Fibroblast of the aortic adventitia (primary cell): ENCODE results near the gene FXYD4. TPM values are rescaled to one million over a fixed set of nuclear protein-coding genes. Genes with fewer than 3 reads are reported as not detected.

Experiments used
- DNase-seq: peaks from one replicate; pipeline ENCODE4 v3.0.0-alpha.2; 2010; ENCODE audit warnings: low read depth
- H3K4me3 ChIP-seq: 2 replicates; pipeline ENCODE4 v1.5.1; 2011; ENCODE audit warnings: low read depth, mild to moderate bottlenecking, control low read depth, low read length, moderate library complexity
- CTCF ChIP-seq: IDR thresholded peaks from 2 replicates; pipeline ENCODE4 v1.5.1; 2011; ENCODE audit warnings: mild to moderate bottlenecking, low read length, control low read depth, inconsistent platforms; ENCODE audit not compliant: insufficient read depth
- total RNA-seq: library from RNA; depleted of rRNA; stranded (reverse); fragments of >200 nt; gene quantifications from 2 replicates; pipeline ENCODE4 v1.2.3, GENCODE V29; 2012; ENCODE audit warnings: low replicate concordance

The FXYD4 gene
- total RNA-seq, 1 donor: not detected

GRCh38 chr10:43408331-43408709 lies 36.9 kb downstream of the FXYD4 start:
- peak overlapping the region; percentile 86 for H3K4me3 ChIP-seq
- no peak for DNase-seq
- no peak for TF ChIP-seq CTCF

GRCh38 chr10:43408710-43409384 lies 37.4 kb downstream of the FXYD4 start, which contains the start of gene HNRNPF:
Gene HNRNPF, minus strand, starts transcription at chr10:43409186. Its CDS starts 21,302 bp downstream, at chr10:43387884.
- no peak for TF ChIP-seq CTCF
- DNase-seq: peak; percentile 93
- H3K4me3 ChIP-seq: peak within 1 kb of the TSS; percentile 86

- H3K4me3 ChIP-seq: peak overlapping the region; percentile 79
- no peak for DNase-seq
- no peak for TF ChIP-seq CTCF
Observed at GRCh38 chr10:43409385-43410109, 38.1 kb downstream of the FXYD4 start.

DNA sequence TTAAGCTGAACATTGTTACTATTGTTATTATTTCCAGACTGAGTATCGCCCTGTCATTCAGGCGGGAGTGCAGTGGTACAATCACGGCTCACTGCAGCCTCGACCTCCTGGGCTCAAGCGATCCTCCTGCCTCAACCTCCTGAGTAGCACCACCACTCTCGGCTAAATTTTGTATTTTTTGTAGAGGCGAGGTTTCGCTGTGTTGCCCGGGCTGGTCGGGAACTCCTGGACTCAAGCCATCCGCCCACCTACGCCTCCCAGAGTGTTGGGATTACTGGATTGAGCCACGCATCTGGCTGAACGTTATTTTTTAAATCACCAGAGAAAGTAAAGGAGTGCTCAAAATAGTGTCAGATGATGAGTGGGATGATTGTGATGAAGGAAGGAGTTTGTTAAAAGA lies 38.9 kb downstream of the FXYD4 start:
- TF ChIP-seq CTCF: no peak
- no peak overlapping the region for H3K4me3 ChIP-seq
- no peak for DNase-seq

GRCh38 chr10:43411536-43411935 lies 40.1 kb downstream of the FXYD4 start:
- no peak overlapping the region for H3K4me3 ChIP-seq
- DNase-seq: no peak
- no peak for TF ChIP-seq CTCF

DNA sequence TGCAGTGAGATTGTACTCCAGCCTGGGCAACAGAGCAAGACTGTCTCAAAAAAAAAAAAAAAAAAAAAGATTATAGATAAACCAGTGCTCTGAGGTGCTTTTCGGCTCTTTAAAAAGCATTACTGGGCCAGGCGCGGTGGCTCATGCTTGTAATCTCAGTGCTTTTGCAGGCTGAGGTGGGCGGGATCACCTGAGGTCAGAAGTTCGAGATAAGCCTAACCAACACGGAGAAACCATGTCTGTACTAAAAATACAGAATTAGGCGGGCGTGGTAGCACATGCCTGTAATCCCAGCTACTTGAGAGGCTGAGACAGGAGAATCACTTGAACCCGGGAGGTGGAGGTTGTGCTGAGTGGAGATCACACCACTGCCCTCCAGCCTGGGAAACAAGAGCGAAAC lies 44.1 kb downstream of the FXYD4 start:
- no peak for DNase-seq
- TF ChIP-seq CTCF: no peak
- H3K4me3 ChIP-seq: no peak overlapping the region
